ENCODE results near the gene SRRM3.
"Not testable (repeated sequence)": the region's sequence is repeated elsewhere in the genome, so short reads cannot be mapped to it uniquely, and the experiment has no call there.

Gene SRRM3

DNA sequence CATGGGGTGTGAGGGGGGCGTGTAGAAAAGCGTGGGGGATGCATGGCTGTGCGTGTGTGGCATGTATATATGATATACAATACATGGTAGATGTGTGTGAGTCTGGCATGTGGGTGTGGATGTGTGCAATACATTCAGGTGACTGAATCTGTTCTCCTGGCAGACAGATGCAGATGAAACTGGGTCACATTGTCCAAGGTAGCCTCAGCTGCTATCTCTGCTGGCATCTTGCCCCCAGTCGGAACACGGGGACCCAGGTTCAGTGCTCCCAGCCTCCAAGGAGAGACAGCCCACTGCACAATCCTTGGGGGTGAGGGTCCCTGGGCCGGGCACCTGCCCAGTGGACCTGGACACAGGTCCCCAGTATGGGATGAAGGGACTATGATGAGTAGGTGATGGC, 12.4 kb upstream of the SRRM3 start:
- no peak for DNase-seq (ENCODE audit: low spot score)

DNA sequence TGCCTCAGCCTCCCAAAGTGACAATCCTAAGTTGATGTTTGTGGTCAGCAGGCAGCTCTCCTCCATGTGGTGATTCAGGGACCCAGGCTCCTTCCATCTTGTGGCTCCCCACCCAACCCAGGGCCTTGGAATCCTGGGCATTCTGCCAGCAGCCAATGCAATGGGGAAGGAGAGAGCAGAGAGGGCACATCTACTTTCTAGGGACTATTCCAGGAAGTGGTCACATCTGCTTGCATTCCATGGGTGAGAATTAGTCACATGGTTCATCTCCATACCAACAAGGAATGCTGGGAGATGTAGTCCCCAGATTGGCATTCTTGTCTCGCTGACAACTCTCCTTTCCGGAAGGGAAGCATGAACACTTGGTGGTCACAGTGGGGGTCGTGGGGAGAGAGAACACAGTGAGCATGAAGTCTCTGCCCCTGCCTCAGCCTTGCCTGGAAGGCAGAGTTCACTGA, 9.9 kb upstream of the SRRM3 start:
- no peak for DNase-seq (ENCODE audit: low spot score)

DNA sequence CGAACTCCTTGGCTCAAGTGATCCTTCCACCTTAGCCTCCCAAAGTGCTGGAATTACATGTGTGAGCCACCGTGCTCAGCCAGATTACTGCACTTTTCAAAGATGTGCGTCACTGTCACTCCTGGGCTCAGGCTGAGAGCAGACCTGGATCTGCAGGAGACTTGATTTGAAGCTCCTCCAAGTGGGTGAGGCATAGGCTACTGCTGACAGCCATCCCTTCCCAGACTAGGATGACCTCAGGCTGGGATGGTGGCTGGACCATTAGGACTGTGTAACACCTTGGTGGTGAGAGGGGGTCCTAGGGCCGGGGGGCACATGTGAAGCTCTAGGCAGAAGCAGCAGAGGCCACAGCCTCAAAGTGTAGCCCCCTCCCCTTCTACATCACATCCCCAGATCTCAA, 8.2 kb upstream of the SRRM3 start:
- DNase-seq (ENCODE audit: low spot score) = no peak

DNA sequence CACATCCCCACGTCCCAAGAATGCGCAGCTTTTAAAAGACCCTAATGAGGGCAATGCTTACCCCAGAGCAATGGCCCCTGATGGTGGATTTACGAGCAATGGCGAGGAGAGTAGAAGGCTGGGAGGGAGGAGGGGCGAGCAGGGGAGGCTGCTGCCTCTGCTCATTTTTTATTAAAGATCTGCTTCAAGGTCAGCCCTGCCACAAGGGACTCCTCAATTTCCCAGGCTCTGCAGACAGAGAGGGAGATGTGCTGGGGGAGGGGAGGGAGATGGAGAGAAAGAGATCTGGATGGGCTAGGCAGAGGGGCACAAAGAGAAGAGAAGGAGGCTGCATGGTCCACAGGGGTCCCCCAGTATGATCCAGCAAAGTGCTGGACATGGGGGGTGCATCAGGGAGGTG, 7.8 kb upstream of the SRRM3 start:
- no peak for DNase-seq (ENCODE audit: low spot score)

DNA sequence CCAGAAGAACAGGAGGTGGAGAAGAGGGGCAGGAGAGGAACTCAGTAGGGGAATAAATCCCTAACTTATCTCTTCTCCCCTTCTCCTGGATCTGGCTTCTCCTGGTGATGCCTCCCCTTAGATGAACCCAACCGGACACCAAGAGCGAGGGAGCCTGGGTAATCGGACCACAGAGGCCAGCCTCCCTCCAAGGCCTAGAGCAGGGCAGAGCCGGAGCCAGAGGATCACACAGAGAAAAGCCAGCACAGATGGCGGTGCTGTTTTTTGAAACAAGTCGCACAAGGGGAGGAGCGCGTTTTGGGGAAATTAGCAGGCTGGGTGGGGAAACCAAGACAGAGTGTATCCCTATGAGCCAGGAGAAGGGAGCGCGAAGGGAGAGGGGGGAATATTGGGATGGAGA, 4.9 kb upstream of the SRRM3 start:
- no peak for DNase-seq (ENCODE audit: low spot score)

DNA sequence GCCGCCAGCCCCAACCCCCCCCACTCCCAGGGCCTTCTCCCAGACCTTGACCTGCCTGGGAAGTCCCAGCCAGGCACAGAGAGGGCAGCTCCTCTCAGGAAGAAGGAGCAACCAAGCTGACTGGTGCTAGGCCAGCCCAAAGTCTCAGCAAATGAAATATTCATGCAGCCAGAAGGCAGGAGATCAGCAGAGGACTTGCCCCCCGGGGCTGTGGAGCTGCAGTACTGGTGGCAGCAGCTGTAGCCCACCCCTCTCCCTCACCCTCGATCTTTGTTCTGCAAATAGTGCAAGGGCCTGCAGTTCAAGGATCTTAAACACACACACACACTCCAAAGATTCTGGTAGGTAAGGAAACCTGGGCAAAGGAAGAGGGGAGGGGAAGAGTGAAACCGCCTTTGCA, 3.5 kb upstream of the SRRM3 start:
- DNase-seq (ENCODE audit: low spot score) = no peak

DNA sequence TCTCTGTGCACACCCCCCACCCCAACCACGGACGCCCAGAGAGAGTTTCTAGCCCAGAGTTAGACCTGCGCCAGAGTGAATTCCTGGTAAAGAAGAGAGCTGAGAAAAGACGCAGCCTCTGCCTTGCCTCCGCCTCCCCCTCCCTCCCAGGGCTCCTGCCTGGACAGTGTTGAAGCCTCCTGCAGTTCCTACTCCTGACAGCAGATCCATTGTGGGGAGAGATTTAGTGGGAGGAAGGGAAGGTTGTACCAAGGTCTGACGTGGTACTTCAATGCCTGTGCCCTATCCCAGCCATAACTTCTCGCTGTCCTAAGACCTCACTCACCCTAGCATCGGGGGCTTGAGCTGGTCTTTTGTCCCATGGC, 952 bp downstream of the SRRM3 start:
- DNase-seq (ENCODE audit: low spot score) = no peak

DNA sequence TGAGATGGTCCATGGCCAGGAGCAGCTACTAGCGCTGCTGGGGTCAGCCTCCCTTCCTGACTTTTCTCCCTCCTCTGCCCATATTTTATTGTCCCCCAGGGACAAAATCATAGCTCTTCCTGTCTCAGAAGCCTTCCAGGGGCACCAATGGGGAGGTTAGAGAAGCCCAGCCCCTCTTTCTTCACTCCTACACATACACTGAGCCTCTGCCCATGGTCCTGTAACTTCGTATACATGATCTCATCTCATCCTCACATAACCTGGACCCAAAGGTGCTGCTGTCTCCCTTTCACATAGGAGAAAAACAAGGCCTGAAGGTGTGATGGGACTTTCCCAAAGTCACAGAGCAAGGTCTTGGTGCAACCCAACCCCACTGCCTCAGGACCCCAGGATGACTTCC, 2.5 kb downstream of the SRRM3 start:
- DNase-seq (ENCODE audit: low spot score) = no peak

DNA sequence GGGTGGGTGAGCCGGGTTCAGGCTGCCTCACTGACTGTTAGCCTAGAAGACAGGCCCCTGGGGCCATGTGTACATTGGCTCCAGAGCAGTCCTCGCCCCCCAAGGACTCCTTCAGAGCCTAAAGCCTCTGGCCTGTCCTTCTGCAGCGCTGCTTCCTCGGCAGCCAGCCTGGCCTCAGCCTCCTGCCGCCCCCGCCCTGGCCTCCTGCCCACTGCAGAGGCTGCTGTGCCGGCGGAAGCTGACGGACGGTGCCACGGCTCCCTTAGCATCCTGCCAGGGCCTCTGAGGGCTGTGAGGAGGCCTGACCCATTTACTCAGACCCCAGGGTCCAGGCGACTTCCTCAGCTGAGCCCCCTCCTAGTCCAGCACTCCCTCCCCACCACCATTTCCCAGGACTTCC, 4.9 kb downstream of the SRRM3 start:
- DNase-seq (ENCODE audit: low spot score) = no peak

DNA sequence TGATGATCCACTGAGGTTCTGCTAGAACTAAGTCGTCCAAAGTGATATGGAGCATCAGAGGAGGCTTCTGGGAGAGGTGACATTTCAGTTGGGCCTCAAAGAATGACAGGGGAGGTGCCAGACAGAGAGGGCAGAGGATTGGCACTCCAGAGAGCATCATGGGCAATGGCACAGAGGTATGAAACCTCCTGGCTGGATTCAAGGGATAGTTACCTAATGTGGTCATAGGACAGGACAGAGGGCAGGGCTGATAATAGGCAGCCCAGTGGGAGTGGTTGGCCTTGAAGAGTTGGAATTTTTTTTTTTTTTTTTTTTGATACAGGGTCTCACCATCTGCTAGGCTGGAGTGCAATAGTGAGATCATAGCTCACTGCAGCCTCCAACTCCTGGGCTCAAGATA, 7.6 kb downstream of the SRRM3 start:
- no peak for DNase-seq (ENCODE audit: low spot score)

DNA sequence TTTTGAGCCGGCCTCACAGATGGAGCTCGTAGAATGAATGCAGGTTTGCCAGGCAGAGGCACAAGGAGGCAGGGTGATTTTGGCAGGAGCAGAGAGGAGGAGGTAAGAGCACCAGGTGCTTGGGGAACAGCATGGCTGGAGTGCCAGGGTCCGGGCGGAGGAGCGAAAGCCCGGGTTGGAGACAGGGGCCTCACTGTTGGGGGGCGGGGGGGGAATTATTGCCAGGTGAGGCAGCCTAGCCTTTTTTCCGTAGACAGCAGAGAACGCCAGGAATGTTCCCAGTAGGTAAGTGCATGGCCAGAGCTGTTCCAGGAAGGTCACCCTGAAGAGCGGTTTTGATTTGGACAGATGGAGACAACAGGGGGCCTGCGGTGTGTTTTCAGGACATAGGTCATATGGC, 9.5 kb downstream of the SRRM3 start:
- no peak for DNase-seq (ENCODE audit: low spot score)

DNA sequence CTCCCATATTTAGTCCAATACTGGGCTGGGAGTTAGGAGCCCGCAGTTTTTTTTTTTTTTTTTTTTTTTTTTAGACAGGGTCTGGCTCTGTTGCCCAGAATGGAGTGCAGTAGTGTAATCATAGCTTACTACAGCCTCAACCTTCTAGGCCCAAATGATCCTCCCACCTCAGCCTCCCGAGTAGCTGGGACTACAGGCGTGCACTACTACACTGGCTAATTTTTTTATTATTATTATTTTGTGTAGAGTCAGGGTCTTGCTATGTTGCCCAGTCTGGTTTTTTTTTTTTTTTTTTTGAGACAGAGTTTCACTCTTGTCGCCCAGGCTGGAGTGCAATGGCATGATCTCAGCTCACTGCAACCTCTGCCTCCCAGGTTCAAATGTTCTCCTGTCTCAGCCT, 13.7 kb downstream of the SRRM3 start:
- DNase-seq (ENCODE audit: low spot score) = not testable (repeated sequence)

DNA sequence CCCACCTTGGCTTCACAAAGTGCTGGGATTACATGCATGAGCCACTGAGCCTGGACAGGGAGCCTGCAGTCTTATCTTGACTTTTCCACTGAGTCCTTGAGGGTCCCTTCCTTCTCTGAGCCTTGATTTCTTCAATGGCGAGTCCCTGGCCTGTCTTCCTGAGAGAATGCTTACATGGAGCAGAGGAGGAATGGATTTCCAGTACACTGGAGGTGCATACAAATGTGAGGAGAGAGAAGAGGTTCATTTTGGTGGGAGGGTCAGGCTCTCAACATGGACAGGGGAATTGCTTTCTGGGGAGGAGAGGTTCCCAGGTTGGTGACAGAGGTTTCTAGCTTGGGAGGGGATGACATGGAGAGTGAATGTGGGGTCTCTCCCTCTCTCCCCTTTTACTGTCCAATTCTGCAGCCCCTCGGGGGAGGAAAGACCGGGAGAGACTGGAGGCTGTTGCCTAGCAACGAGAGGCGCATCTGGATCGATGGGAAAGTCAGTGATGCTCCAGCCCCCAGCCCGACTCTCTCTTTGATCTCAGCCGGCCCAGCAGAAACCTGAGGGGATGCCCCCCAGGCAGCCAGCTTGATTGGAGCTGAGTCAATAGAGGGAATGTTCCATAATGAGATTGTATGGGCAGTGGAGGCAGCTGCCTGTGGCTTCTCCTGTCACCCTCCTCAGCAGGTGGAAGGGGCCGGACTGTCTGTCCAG, 14.8 kb downstream of the SRRM3 start:
- DNase-seq (ENCODE audit: low spot score) = no peak

DNA sequence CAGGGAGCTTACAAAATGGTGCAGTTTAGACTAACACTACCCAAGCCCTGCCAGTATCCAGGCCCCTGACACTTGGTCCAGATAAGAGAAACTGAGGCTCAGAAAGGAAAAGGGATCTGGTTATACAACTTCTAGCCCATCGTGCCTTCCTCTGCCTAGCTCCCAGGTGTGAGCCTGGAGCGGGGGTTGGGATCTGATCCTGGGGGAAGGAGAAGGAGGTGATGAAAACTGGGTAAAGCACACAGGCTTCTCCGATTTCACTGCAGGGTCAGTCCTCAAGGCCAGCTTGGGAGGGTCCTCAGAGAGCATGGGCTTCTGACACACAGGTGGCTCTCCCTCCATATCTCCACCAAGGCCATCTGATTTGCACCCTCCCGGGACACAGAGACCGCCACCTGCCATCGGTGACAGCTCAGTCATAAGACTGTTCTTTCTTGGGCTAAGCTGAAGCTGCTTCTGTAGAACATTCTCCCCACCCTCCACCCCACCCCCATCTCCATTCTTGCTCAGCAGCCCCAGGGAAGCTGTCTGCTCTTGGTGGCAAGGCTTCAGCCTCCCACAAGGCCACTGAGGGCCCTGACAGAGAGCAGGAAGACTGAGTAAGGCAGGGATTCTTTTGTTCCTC, 16.4 kb downstream of the SRRM3 start:
- no peak for DNase-seq (ENCODE audit: low spot score)

DNA sequence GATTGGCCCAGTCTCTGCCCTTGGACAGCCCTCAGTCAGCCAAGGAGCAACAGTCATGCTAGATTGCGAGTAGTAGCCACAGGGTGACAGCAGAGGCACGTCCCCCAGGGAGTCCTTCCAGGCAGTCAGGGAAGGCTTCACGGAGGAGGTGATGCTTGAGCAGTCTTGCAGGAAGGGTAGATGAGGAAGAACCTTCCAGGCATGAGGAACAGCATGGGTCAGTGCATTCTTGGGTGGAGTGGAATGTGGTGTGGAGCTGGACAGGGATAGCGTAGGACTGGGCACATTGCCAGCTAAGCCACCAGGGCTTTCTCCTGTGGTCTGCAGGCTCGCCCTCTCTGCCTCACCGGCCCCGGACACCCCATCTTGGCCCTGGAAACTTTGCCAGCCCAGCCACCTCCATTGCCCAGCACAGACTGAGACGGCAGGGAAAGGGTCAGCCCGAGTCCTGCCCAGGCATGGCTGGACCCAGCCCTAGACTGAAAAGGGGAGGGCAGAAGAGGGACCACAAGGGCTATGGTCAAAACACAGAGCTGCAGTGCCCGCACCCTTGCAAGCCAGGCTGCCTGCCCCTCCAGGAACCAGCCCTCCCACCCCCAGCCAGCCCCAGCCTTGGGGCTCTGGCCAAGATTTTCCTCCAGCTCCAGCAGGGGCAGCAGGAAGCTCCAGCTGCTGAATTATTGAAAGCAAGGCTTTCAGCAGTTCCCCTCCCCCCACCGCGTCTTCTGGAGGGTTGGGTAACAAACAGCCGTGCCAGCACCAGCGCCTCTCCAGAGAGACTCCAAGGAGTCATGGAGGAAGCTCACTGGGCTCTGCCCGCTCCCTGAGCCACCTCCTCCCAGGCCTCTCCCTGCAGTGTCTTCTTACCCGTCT, 18.7 kb downstream of the SRRM3 start:
- no peak for DNase-seq (ENCODE audit: low spot score)

DNA sequence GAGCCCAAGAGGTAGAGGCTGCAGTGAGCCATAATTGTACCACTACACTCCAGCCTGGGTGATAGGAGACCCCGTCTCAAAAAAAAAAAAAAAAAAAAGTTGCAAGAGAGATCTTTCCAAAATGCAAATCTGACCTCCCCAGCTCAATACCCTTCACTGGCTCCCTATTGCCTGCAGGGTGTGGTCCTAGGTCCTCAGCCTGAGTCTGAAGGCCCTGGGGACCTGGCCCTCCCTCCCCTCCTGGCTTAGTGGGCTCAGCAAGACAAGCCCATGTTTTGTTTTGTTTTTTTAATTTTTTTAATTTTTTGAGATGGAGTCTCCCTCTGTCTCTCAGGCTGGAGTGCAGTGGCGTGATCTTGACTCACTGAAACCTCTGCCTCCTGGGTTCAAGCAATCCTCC, 20.6 kb downstream of the SRRM3 start:
- no peak for DNase-seq (ENCODE audit: low spot score)

DNA sequence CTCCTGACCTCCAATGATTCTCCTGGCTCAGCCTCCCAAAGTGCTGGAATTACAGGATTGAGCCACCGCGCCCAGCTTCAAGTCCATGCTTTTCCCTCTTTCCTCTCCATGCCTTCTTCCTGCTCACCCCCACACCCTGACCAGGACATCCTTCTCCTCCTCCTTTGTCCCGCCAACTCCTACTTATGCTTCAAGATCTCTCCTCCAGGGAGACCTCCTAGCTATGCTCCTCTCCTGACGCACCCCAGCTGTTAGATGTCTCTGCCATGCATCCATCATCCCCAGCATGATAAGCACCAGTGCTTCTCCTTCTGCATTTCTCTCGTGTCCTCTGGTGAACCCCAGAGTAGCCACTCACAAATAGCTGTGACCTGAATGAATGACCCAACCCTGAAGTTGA, 21.1 kb downstream of the SRRM3 start:
- no peak for DNase-seq (ENCODE audit: low spot score)

DNA sequence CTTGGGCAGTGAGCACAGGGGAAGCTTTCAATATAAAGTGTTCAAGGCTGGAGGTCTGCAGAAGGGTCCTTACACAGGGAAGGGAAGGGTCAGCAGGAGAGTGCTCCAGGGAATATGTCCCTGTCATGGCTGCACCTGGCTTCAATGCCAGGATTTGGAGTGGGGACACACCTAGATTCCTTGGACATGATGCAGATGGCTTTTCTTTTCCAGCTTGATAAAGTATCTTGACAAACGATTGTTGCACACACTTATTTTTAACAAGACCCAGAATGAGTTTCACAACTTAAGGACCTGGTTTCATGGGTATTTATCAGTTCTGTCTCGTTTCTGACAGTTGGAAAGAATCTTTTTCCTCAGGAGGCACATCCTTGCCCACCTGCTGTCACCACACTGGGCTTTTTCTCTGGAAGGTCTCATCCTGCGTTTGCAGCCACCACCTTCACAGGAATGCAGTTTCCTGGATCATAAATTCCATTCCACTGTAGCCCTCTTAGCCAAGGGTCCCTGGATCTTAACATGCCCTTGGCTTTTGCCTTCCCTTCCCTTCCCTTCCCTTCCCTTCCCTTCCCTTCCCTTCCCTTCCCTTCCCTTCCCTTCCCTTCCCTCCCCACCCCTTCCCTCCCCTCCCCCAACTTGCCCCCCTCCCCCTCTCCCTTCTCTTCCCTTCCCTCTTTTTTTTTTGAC, 21.7 kb downstream of the SRRM3 start:
- no peak for DNase-seq (ENCODE audit: low spot score)

DNA sequence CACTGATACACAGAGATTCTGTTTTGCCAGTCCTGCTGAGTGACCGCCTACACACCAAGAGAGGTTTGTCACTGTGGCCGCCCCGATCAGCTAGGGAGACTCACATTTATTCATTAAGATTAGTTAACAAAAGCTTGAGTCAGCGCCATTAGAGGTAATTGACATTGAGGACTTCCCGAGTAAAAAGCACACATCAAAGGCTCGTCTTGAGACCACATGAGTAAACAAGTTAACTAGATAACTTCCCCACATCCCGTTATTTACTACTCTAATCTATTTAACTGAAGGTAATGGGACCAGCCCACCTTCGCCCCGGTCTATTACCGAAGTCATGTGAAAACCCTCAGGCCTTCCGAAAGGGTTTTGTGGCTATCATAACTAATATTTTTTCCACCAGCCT, 23.0 kb downstream of the SRRM3 start:
- no peak for DNase-seq (ENCODE audit: low spot score)

DNA sequence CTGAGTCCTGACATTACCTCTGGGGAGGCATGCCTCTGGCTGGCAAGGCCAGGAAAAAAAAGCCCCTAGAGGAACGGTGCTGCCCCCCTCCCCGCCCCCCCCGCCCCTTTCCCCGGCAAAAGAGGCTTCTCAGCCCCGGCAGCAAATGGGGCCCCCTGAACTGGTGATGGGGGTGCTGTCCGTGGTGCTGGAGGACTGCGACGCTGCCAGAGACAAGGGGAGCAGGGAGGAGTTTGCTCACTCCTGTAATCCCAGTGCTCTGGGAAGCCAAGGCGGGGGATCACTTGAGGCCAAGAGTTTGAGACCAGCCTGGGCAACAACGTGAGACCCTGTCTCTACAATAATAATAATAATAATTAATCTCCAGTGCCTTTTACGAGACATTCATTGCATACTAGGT, 23.7 kb downstream of the SRRM3 start:
- peak; percentile 39 for DNase-seq (ENCODE audit: low spot score)

DNA sequence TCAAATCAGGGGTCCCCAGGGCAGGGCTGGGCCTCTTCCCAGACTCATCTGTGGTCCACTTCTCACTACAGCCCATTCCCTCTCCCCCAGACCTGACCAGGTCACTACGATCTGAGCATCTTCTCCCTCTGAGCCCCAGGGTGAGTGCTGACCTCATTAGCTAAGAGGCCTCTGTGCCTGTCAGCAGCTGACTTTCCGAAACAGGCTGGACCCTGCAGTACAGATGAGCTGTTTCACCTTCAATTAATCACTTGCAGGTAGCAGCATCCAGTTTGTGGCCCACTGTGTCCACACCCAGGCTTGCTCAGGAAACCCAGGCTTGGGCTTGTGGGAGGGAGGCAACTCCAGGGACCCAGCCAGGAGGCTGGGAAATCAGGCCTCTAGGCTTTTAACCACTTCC, 24.3 kb downstream of the SRRM3 start:
- no peak for DNase-seq (ENCODE audit: low spot score)

DNA sequence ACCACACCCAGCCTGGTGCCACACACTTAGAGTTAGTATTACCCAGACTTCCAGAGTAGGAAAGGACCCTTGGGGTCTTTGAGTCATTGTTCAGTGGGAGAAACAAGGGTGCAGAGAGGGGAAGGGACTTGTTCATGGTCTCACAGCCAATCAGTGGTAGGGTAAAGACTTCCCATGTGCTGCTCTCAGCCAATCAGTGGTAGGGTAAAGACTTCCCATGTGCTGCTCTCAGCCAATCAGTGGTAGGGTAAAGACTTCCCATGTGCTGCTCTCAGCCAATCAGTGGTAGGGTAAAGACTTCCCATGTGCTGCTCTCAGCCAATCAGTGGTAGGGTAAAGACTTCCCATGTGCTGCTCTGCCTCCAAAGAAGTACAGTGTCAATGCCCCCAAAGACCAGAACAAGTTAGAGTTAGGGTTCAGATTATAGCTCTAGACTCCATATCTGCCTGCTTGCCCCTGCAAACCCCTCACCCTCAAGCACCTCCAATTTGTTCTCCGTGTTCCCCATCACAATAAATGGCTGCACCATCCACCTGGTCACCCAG, 25.3 kb downstream of the SRRM3 start:
- not testable (repeated sequence) for DNase-seq (ENCODE audit: low spot score)
